ENCODE measurements around the gene TCF4.

TCF4 gene

GRCh38 chr18:55588870-55589595 is 1.0 kb upstream of the TCF4 start:
- Histone ChIP-seq H3K79me2 (ENCODE audit: insufficient read depth, low read length) (peaks cover 46% of the 10 kb centered on the region), H3K4me2 (ENCODE audit: low read depth, low read length, poor library complexity, severe bottlenecking) (peak overlapping the region; percentile 96), H4K20me1 (ENCODE audit: insufficient read depth, low read length, poor library complexity, severe bottlenecking) (no peaks in the 10 kb centered on the region), H2AFZ (ENCODE audit: low read length) (peak overlapping the region; percentile 88), H3K4me1 (ENCODE audit: insufficient read depth, low read length, poor library complexity, severe bottlenecking) (peaks cover 28% of the 10 kb centered on the region), H3K36me3 (ENCODE audit: insufficient read depth, low read length) (no peaks in the 10 kb centered on the region), H3K4me3 (ENCODE audit: low read length, poor library complexity, severe bottlenecking) (peak overlapping the region; percentile 90), H3K27me3 (ENCODE audit: insufficient read depth, low read length, poor library complexity, severe bottlenecking) (peaks cover 15% of the 10 kb centered on the region), H3K9ac (ENCODE audit: low read depth, low read length, poor library complexity, severe bottlenecking) (peak overlapping the region; percentile 82), H3K9me2 (replicated peaks; ENCODE audit: low read depth, low read length) (0 out of 2 replicates have a peak, but pooled peaks cover 5% of the 10 kb centered on the region), H3F3A (ENCODE audit: low read depth) (peaks cover 4% of the 10 kb centered on the region; the same call in 1 of the 2 replicates), H3K9me3 (ENCODE audit: insufficient read depth, low read depth, low read length) (no peaks in the 10 kb centered on the region)
- TF ChIP-seq EZH2phosphoT487 (IDR thresholded peaks at IDR 0.05; ENCODE audit: borderline replicate concordance) = no peak

GRCh38 chr18:55587418-55588110 is 428 bp downstream of the TCF4 start:
- peaks cover 4% of the 10 kb centered on the region; the same call in 1 of the 2 replicates for H3F3A ChIP-seq (ENCODE audit: low read depth)
- H3K4me3 ChIP-seq (ENCODE audit: low read length, poor library complexity, severe bottlenecking) = peak overlapping the region; percentile 90
- H4K20me1 ChIP-seq (ENCODE audit: insufficient read depth, low read length, poor library complexity, severe bottlenecking) = no peaks in the 10 kb centered on the region
- H3K9me3 ChIP-seq (ENCODE audit: insufficient read depth, low read depth, low read length) = no peaks in the 10 kb centered on the region
- no peaks in the 10 kb centered on the region for H3K36me3 ChIP-seq (ENCODE audit: insufficient read depth, low read length)
- peak overlapping the region; percentile 71 for H3K4me2 ChIP-seq (ENCODE audit: low read depth, low read length, poor library complexity, severe bottlenecking)
- 0 out of 2 replicates have a peak, but pooled peaks cover 5% of the 10 kb centered on the region for H3K9me2 ChIP-seq (replicated peaks; ENCODE audit: low read depth, low read length)
- H3K79me2 ChIP-seq (ENCODE audit: insufficient read depth, low read length) = peaks cover 55% of the 10 kb centered on the region
- peaks cover 38% of the 10 kb centered on the region for H3K4me1 ChIP-seq (ENCODE audit: insufficient read depth, low read length, poor library complexity, severe bottlenecking)
- peaks cover 10% of the 10 kb centered on the region for H3K27me3 ChIP-seq (ENCODE audit: insufficient read depth, low read length, poor library complexity, severe bottlenecking)
- no peak for TF ChIP-seq CTCF (conservative IDR thresholded peaks at IDR 0.05; ENCODE audit: low read length)
- TF ChIP-seq EZH2phosphoT487 (IDR thresholded peaks at IDR 0.05; ENCODE audit: borderline replicate concordance) = no peak
- peak overlapping the region; percentile 82 for H3K9ac ChIP-seq (ENCODE audit: low read depth, low read length, poor library complexity, severe bottlenecking)
- H2AFZ ChIP-seq (ENCODE audit: low read length) = peak overlapping the region; percentile 88

- Histone ChIP-seq H2AFZ (ENCODE audit: low read length) (no peak overlapping the region), H4K20me1 (ENCODE audit: insufficient read depth, low read length, poor library complexity, severe bottlenecking) (no peaks in the 10 kb centered on the region), H3K36me3 (ENCODE audit: insufficient read depth, low read length) (no peaks in the 10 kb centered on the region), H3K4me2 (ENCODE audit: low read depth, low read length, poor library complexity, severe bottlenecking) (peak overlapping the region; percentile 71), H3K9me2 (replicated peaks; ENCODE audit: low read depth, low read length) (0 out of 2 replicates have a peak, but pooled peaks cover 5% of the 10 kb centered on the region), H3F3A (ENCODE audit: low read depth) (peaks cover 4% of the 10 kb centered on the region; the same call in 1 of the 2 replicates), H3K9ac (ENCODE audit: low read depth, low read length, poor library complexity, severe bottlenecking) (peak overlapping the region; percentile 78), H3K79me2 (ENCODE audit: insufficient read depth, low read length) (peaks cover 71% of the 10 kb centered on the region), H3K4me1 (ENCODE audit: insufficient read depth, low read length, poor library complexity, severe bottlenecking) (peaks cover 53% of the 10 kb centered on the region), H3K27me3 (ENCODE audit: insufficient read depth, low read length, poor library complexity, severe bottlenecking) (no peaks in the 10 kb centered on the region), H3K4me3 (ENCODE audit: low read length, poor library complexity, severe bottlenecking) (peak overlapping the region; percentile 82), H3K9me3 (ENCODE audit: insufficient read depth, low read depth, low read length) (no peaks in the 10 kb centered on the region)
- no peak for TF ChIP-seq CTCF (conservative IDR thresholded peaks at IDR 0.05; ENCODE audit: low read length)
- no peak for TF ChIP-seq EZH2phosphoT487 (IDR thresholded peaks at IDR 0.05; ENCODE audit: borderline replicate concordance)
Measured at GRCh38 chr18:55585920-55586561, 2.0 kb downstream of the TCF4 start.

All from Loucy (cell line).